Trophoblast cell (in vitro differentiated cells and primary cell): ENCODE data around the gene MAP3K10.

Experiments used
- DNase-seq, 2 donors: peaks; one replicate each; pipeline ENCODE4 v3.0.0-alpha.2; 2016
- H2AFZ ChIP-seq: 2 replicates; pipeline ENCODE4 v1.6.1; 2013; ENCODE audit warnings: low read length, moderate library complexity, mild to moderate bottlenecking; ENCODE audit not compliant: insufficient read depth, poor library complexity
- H2AK5ac ChIP-seq: 2 replicates; pipeline ENCODE4 v1.6.1; 2013; ENCODE audit warnings: mild to moderate bottlenecking, low read length
- H2BK120ac ChIP-seq: 2 replicates; pipeline ENCODE4 v1.6.1; 2013; ENCODE audit warnings: low read length, mild to moderate bottlenecking, moderate library complexity; ENCODE audit not compliant: insufficient read depth, poor library complexity
- H2BK12ac ChIP-seq: 2 replicates; pipeline ENCODE4 v1.6.1; 2013; ENCODE audit warnings: mild to moderate bottlenecking, low read length, moderate library complexity
- H2BK5ac ChIP-seq: 2 replicates; pipeline ENCODE4 v1.6.1; 2013; ENCODE audit warnings: low read length, low read depth, moderate library complexity, mild to moderate bottlenecking; ENCODE audit not compliant: poor library complexity
- H3K14ac ChIP-seq: 2 replicates; pipeline ENCODE4 v1.6.1; 2013; ENCODE audit warnings: mild to moderate bottlenecking, low read length
- H3K18ac ChIP-seq: 2 replicates; pipeline ENCODE4 v1.6.1; 2013; ENCODE audit warnings: mild to moderate bottlenecking, low read length
- H3K23ac ChIP-seq: 2 replicates; pipeline ENCODE4 v1.6.1; 2013; ENCODE audit warnings: low read length
- H3K27ac ChIP-seq: 2 replicates; pipeline ENCODE4 v1.5.1; 2013; ENCODE audit warnings: low read depth, mild to moderate bottlenecking, inconsistent platforms, low read length, moderate library complexity
- H3K27me3 ChIP-seq: 2 replicates; pipeline ENCODE4 v1.6.1; 2013; ENCODE audit warnings: inconsistent platforms, mild to moderate bottlenecking, low read length, moderate library complexity; ENCODE audit not compliant: insufficient read depth
- H3K36me3 ChIP-seq, 2 experiments: 1 replicate in 1 of 2; 2 replicates in 1 of 2; pipeline ENCODE4 v1.6.1; 2013; ENCODE audit warnings: low read length in 2 of 2, mild to moderate bottlenecking in 2 of 2, moderate library complexity in 1 of 2; ENCODE audit not compliant: insufficient read depth in 2 of 2, control insufficient read depth in 1 of 2
- H3K4ac ChIP-seq: 2 replicates; pipeline ENCODE4 v1.6.1; 2013; ENCODE audit warnings: low read depth, mild to moderate bottlenecking, low read length, moderate library complexity
- H3K4me1 ChIP-seq, 2 experiments: 1 replicate in 1 of 2; 2 replicates in 1 of 2; pipeline ENCODE4 v1.6.1; 2013; ENCODE audit warnings: low read length in 2 of 2, mild to moderate bottlenecking in 2 of 2, moderate library complexity in 1 of 2; ENCODE audit not compliant: insufficient read depth in 2 of 2, control insufficient read depth in 1 of 2
- H3K4me2 ChIP-seq: 2 replicates; pipeline ENCODE4 v1.6.1; 2013; ENCODE audit warnings: inconsistent platforms, mild to moderate bottlenecking, low read length, moderate library complexity
- H3K4me3 ChIP-seq: 2 replicates; pipeline ENCODE4 v1.5.1; 2013; ENCODE audit warnings: mild to moderate bottlenecking, low read depth, low read length, inconsistent platforms
- H3K79me1 ChIP-seq: one replicate; pipeline ENCODE4 v1.6.1; 2013; ENCODE audit warnings: low read length
- H3K79me2 ChIP-seq: 2 replicates; pipeline ENCODE4 v1.6.1; 2013; ENCODE audit warnings: low read length, mild to moderate bottlenecking; ENCODE audit not compliant: control insufficient read depth, insufficient read depth, poor library complexity
- H3K9ac ChIP-seq: 2 replicates; pipeline ENCODE4 v1.6.1; 2013; ENCODE audit warnings: mild to moderate bottlenecking, low read length
- H3K9me3 ChIP-seq: 2 replicates; pipeline ENCODE4 v1.6.1; 2013; ENCODE audit warnings: low read depth, mild to moderate bottlenecking, control low read depth, inconsistent platforms, low read length; ENCODE audit not compliant: insufficient read depth
- H4K12ac ChIP-seq: 2 replicates; pipeline ENCODE4 v1.6.1; 2013; ENCODE audit warnings: low read depth, mild to moderate bottlenecking, low read length, moderate library complexity
- H4K8ac ChIP-seq: 2 replicates; pipeline ENCODE4 v1.6.1; 2013; ENCODE audit warnings: low read depth, mild to moderate bottlenecking, low read length, moderate library complexity
- H4K91ac ChIP-seq: one replicate; pipeline ENCODE4 v1.6.1; 2013; ENCODE audit warnings: low read depth, mild to moderate bottlenecking, low read length, moderate library complexity
- WGBS: extraction: QIAGEN DNeasy Blood & Tissue Kit; methylation state at CpG from one replicate; pipeline ENCODE4 v1.1.7; 2013; ENCODE audit warnings: missing lambda C conversion rate; ENCODE audit not compliant: insufficient read length, insufficient coverage; ENCODE audit errors: extremely low coverage; 5-methylcytosine and 5-hydroxymethylcytosine counted together

The MAP3K10 gene

GRCh38 chr19:40208602-40209001 is 17.4 kb downstream of the MAP3K10 start:
- H3K4me3 ChIP-seq: no peak overlapping the region
- H3K14ac ChIP-seq: no peak overlapping the region
- H2BK5ac ChIP-seq: no peak overlapping the region
- no peak for DNase-seq
- no peak overlapping the region for H2AK5ac ChIP-seq
- H3K36me3 ChIP-seq: peaks cover 0 to 3% of the 10 kb centered on the region in 2 experiments
- H2BK12ac ChIP-seq: no peak overlapping the region
- no peak overlapping the region for H4K8ac ChIP-seq
- no peak overlapping the region for H3K23ac ChIP-seq
- H3K27ac ChIP-seq: no peak overlapping the region
- H3K27me3 ChIP-seq: no peaks in the 10 kb centered on the region
- H2AFZ ChIP-seq: no peak overlapping the region
- H3K4me2 ChIP-seq: no peak overlapping the region
- no peak overlapping the region for H3K4ac ChIP-seq
- no peaks in the 10 kb centered on the region for H3K4me1 ChIP-seq
- H3K9me3 ChIP-seq: peaks cover 3% of the 10 kb centered on the region
- H3K9ac ChIP-seq: no peak overlapping the region
- H3K79me1 ChIP-seq: no peaks in the 10 kb centered on the region
- H3K79me2 ChIP-seq: no peaks in the 10 kb centered on the region
- H2BK120ac ChIP-seq: no peak overlapping the region
- no peak overlapping the region for H3K18ac ChIP-seq
- H4K91ac ChIP-seq: no peak overlapping the region
- WGBS: no CpG with 5 or more reads among the region's 5 CpGs
- H4K12ac ChIP-seq: no peak overlapping the region

- no peaks in the 10 kb centered on the region for H3K79me1 ChIP-seq
- no peak overlapping the region for H3K4me3 ChIP-seq
- H3K27ac ChIP-seq: no peak overlapping the region
- no peak overlapping the region for H3K14ac ChIP-seq
- no peak overlapping the region for H2AK5ac ChIP-seq
- H3K4ac ChIP-seq: no peak overlapping the region
- no peaks in the 10 kb centered on the region for H3K79me2 ChIP-seq
- peaks cover under 1% of the 10 kb centered on the region for H3K9me3 ChIP-seq
- no peak overlapping the region for H4K91ac ChIP-seq
- no peak overlapping the region for H3K4me2 ChIP-seq
- no peak overlapping the region for H2BK120ac ChIP-seq
- H3K23ac ChIP-seq: no peak overlapping the region
- H3K9ac ChIP-seq: no peak overlapping the region
- no peak overlapping the region for H4K12ac ChIP-seq
- no peak for DNase-seq
- H2BK12ac ChIP-seq: no peak overlapping the region
- H3K18ac ChIP-seq: no peak overlapping the region
- peaks cover 0 to 2% of the 10 kb centered on the region in 2 experiments for H3K36me3 ChIP-seq
- H2AFZ ChIP-seq: no peak overlapping the region
- H3K4me1 ChIP-seq: no peaks in the 10 kb centered on the region
- H2BK5ac ChIP-seq: no peak overlapping the region
- H3K27me3 ChIP-seq: no peaks in the 10 kb centered on the region
- no peak overlapping the region for H4K8ac ChIP-seq
- no CpG with 5 or more reads among the region's 5 CpGs for WGBS
These were observed 19.7 kb downstream of the MAP3K10 start for GRCh38 chr19:40210889-40211288.

GRCh38 chr19:40213251-40213829 is 22.1 kb downstream of the MAP3K10 start:
- Histone ChIP-seq H3K36me3 (no peaks in the 10 kb centered on the region), H3K4me3 (no peak overlapping the region), H3K9ac (no peak overlapping the region), H3K4ac (no peak overlapping the region), H3K23ac (no peak overlapping the region), H2BK120ac (no peak overlapping the region), H3K79me1 (no peaks in the 10 kb centered on the region), H3K27me3 (peaks cover 20% of the 10 kb centered on the region), H4K12ac (no peak overlapping the region), H3K4me2 (no peak overlapping the region), H4K91ac (no peak overlapping the region), H2BK5ac (no peak overlapping the region), H2AFZ (no peak overlapping the region), H3K18ac (no peak overlapping the region), H3K14ac (no peak overlapping the region), H2BK12ac (no peak overlapping the region), H3K79me2 (no peaks in the 10 kb centered on the region), H3K4me1 (peaks cover 2 to 3% of the 10 kb centered on the region in 2 experiments), H4K8ac (no peak overlapping the region), H2AK5ac (no peak overlapping the region), H3K9me3 (peaks cover 1% of the 10 kb centered on the region), H3K27ac (no peak overlapping the region)
- no CpG with 5 or more reads among the region's 53 CpGs for WGBS
- DNase-seq: no peak

DNA sequence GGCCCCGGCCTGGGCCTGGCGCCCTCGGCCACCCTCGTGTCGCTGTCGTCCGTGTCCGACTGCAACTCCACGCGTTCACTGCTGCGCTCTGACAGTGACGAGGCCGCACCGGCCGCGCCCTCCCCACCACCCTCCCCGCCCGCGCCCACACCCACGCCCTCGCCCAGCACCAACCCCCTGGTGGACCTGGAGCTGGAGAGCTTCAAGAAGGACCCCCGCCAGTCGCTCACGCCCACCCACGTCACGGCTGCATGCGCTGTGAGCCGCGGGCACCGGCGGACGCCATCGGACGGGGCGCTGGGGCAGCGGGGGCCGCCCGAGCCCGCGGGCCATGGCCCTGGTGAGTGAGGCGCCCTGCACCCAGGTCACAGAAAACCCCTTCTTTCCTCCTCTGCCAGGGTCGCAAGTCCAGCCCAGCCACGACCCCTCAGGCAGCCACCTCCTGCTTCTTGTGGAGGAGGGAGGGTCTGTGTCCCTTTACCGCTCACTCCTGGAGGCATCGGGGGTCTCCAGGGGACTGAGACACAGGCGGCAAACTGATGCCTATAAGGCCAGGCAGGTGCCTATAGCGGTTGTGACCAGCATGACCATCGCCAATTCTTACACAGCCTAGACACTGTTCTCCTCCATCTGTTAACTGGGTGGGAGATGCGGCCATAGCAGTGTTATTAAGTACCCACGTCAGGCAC is 22.8 kb downstream of the MAP3K10 start:
- no peak overlapping the region for H2BK120ac ChIP-seq
- no peak for DNase-seq
- H2BK12ac ChIP-seq: no peak overlapping the region
- no peaks in the 10 kb centered on the region for H3K36me3 ChIP-seq
- no peak overlapping the region for H4K91ac ChIP-seq
- H2AK5ac ChIP-seq: no peak overlapping the region
- WGBS: no CpG with 5 or more reads among the region's 50 CpGs
- H3K9ac ChIP-seq: no peak overlapping the region
- no peak overlapping the region for H3K27ac ChIP-seq
- H3K18ac ChIP-seq: no peak overlapping the region
- H3K4me3 ChIP-seq: no peak overlapping the region
- H4K8ac ChIP-seq: no peak overlapping the region
- H3K79me1 ChIP-seq: no peaks in the 10 kb centered on the region
- H3K23ac ChIP-seq: no peak overlapping the region
- H4K12ac ChIP-seq: no peak overlapping the region
- peaks cover 1% of the 10 kb centered on the region for H3K9me3 ChIP-seq
- peaks cover 23% of the 10 kb centered on the region for H3K27me3 ChIP-seq
- H3K4ac ChIP-seq: no peak overlapping the region
- no peak overlapping the region for H3K4me2 ChIP-seq
- peaks cover 2 to 3% of the 10 kb centered on the region in 2 experiments for H3K4me1 ChIP-seq
- no peak overlapping the region for H3K14ac ChIP-seq
- no peak overlapping the region for H2AFZ ChIP-seq
- H3K79me2 ChIP-seq: no peaks in the 10 kb centered on the region
- H2BK5ac ChIP-seq: no peak overlapping the region
